Activated CD8-positive, alpha-beta T cell treated with anti-CD3 and anti-CD28 coated beads, Interleukin-2, amount 10 ng/mL, durations not matched to agents 7 days and 5 days (primary cell): ENCODE data around the gene PLA1A. TPM values are rescaled to one million over a fixed set of nuclear protein-coding genes. Genes with fewer than 3 reads are reported as not detected.
A peak's percentile ranks its signal among the peaks of the same experiment; 100 is the strongest.

ENCODE experiments used
- ATAC-seq: fragments of 150-1000 bp; cut with Tn5 transposase; one replicate; pipeline ENCODE4 v1.10.0; 2021; ENCODE audit warnings: moderate library complexity
- CTCF ChIA-PET: fragments of 350-600 bp; sonication (Branson Sonifier 250); formaldehyde crosslinking; loops from one replicate; lab custom pipeline; 2021; ENCODE audit warnings: antibody characterized with exemption; lab: Charles Lee
- POLR2A ChIA-PET: fragments of 350-600 bp; sonication (Branson Sonifier 250); formaldehyde crosslinking; loops from one replicate; lab custom pipeline; 2021; ENCODE audit warnings: antibody characterized with exemption; lab: Charles Lee
- DNase-seq: peaks from one replicate; pipeline ENCODE4 v3.0.0-alpha.2; 2020
- H3K27ac Mint-ChIP-seq: one replicate; pipeline ENCODE4 v1.8.0; 2021; ENCODE audit warnings: mild to moderate bottlenecking, mixed read lengths
- H3K27me3 Mint-ChIP-seq: one replicate; pipeline ENCODE4 v1.8.0; 2021; ENCODE audit warnings: low read depth, mixed read lengths
- H3K36me3 Mint-ChIP-seq: one replicate; pipeline ENCODE4 v1.8.0; 2021; ENCODE audit warnings: low read depth, mixed read lengths
- H3K4me1 Mint-ChIP-seq: one replicate; pipeline ENCODE4 v1.8.0; 2021; ENCODE audit warnings: low read depth, mixed read lengths
- H3K4me3 Mint-ChIP-seq: one replicate; pipeline ENCODE4 v1.8.0; 2021; ENCODE audit warnings: mild to moderate bottlenecking, mixed read lengths
- H3K9me3 Mint-ChIP-seq: one replicate; pipeline ENCODE4 v1.8.0; 2022; ENCODE audit warnings: mixed read lengths; ENCODE audit not compliant: insufficient read depth
- total RNA-seq, 2 experiments: library from RNA; stranded (reverse); gene quantifications; one replicate each; pipeline ENCODE4 v1.2.3, GENCODE V29; 2021

Gene PLA1A
- total RNA-seq, 2 experiments from 2014 or later, result not detected

GRCh38 chr3:119579366-119580066, 18.2 kb upstream of the PLA1A start, which contains the start of gene ADPRH:
ADPRH (plus strand) TSS chr3:119579492; CDS start chr3:119582170, 2,678 bp downstream.
- peaks cover 26% of the 10 kb centered on the region for H3K4me1 Mint-ChIP-seq
- H3K27me3 Mint-ChIP-seq, result peaks cover 4% of the 10 kb centered on the region
- H3K27ac Mint-ChIP-seq, result peak within 1 kb of the TSS; percentile 93
- no peaks in the 10 kb centered on the region for H3K9me3 Mint-ChIP-seq
- ATAC-seq (peak; percentile 89), DNase-seq (peak; percentile 61)
- H3K36me3 Mint-ChIP-seq, result no peaks in the 10 kb centered on the region
- CTCF ChIA-PET, result interaction anchor here (1.0 to 1.8 kb wide), 5 partner anchors 9 to 96 kb away, joined by 3 to 7 read pairs (median 3); partner anchors contain the start of gene CD80
- POLR2A ChIA-PET, result interaction anchor here (1.4 to 1.9 kb wide), 4 partner anchors 10 to 97 kb away, joined by 3 to 6 read pairs (median 4); partner anchors contain the start of gene COX17
- H3K4me3 Mint-ChIP-seq, result peak within 1 kb of the TSS; percentile 91

- ATAC-seq, result peak; percentile 42
- ChIA-PET POLR2A (interaction anchor here (1.4 to 1.9 kb wide), 4 partner anchors 11 to 96 kb away, joined by 3 to 6 read pairs (median 4); partner anchors contain the start of gene COX17), CTCF (interaction anchor here (1.0 to 1.8 kb wide), 6 partner anchors 9 to 95 kb away, joined by 3 to 7 read pairs (median 3); partner anchors contain the start of gene CD80)
- Mint-ChIP-seq H3K27me3 (peaks cover 4% of the 10 kb centered on the region), H3K9me3 (no peaks in the 10 kb centered on the region), H3K4me3 (peak overlapping the region; percentile 91), H3K36me3 (no peaks in the 10 kb centered on the region), H3K4me1 (peaks cover 21% of the 10 kb centered on the region), H3K27ac (peak overlapping the region; percentile 93)
- no peak for DNase-seq
These were observed 17.5 kb upstream of the PLA1A start for GRCh38 chr3:119580067-119580760.

- ChIA-PET CTCF (interaction anchor here (1.1 kb wide), 1 partner anchor 18 kb away, joined by 4 read pairs; no protein-coding TSS in a partner anchor), POLR2A (interaction anchor here (1.3 kb wide), 1 partner anchor 18 kb away, joined by 6 read pairs; no protein-coding TSS in a partner anchor)
- no peaks in the 10 kb centered on the region for H3K9me3 Mint-ChIP-seq
- peaks cover 24% of the 10 kb centered on the region for H3K4me1 Mint-ChIP-seq
- no peak for ATAC-seq
- no peak for DNase-seq
- no peak overlapping the region for H3K27ac Mint-ChIP-seq
- peaks cover 4% of the 10 kb centered on the region for H3K27me3 Mint-ChIP-seq
- no peak overlapping the region for H3K4me3 Mint-ChIP-seq
- H3K36me3 Mint-ChIP-seq, result peaks cover 3% of the 10 kb centered on the region
These were observed 15.5 kb upstream of the PLA1A start for GRCh38 chr3:119582178-119582577.

GRCh38 chr3:119585208-119585607, 12.5 kb upstream of the PLA1A start:
- H3K9me3 Mint-ChIP-seq, result peaks cover 3% of the 10 kb centered on the region
- ChIA-PET POLR2A (no interaction called here), CTCF (no interaction called here)
- no peaks in the 10 kb centered on the region for H3K27me3 Mint-ChIP-seq
- H3K27ac Mint-ChIP-seq, result no peak overlapping the region
- no peak for ATAC-seq
- peaks cover 36% of the 10 kb centered on the region for H3K4me1 Mint-ChIP-seq
- peaks cover 9% of the 10 kb centered on the region for H3K36me3 Mint-ChIP-seq
- no peak for DNase-seq
- no peak overlapping the region for H3K4me3 Mint-ChIP-seq

- no peaks in the 10 kb centered on the region for H3K27me3 Mint-ChIP-seq
- no peak overlapping the region for H3K4me3 Mint-ChIP-seq
- H3K27ac Mint-ChIP-seq, result no peak overlapping the region
- no peak for ATAC-seq
- no peak for DNase-seq
- ChIA-PET POLR2A (no interaction called here), CTCF (no interaction called here)
- H3K36me3 Mint-ChIP-seq, result peaks cover 15% of the 10 kb centered on the region
- H3K4me1 Mint-ChIP-seq, result peaks cover 33% of the 10 kb centered on the region
- peaks cover 3% of the 10 kb centered on the region for H3K9me3 Mint-ChIP-seq
These were observed 11.7 kb upstream of the PLA1A start for GRCh38 chr3:119585856-119586570.

GRCh38 chr3:119586733-119587172, 10.9 kb upstream of the PLA1A start:
- H3K9me3 Mint-ChIP-seq, result peaks cover 3% of the 10 kb centered on the region
- H3K4me3 Mint-ChIP-seq, result no peak overlapping the region
- peaks cover 30% of the 10 kb centered on the region for H3K4me1 Mint-ChIP-seq
- H3K27me3 Mint-ChIP-seq, result no peaks in the 10 kb centered on the region
- DNase-seq, result no peak
- no peak for ATAC-seq
- ChIA-PET CTCF (interaction anchor here (1.5 kb wide), 1 partner anchor 9 kb away, joined by 4 read pairs; no protein-coding TSS in a partner anchor), POLR2A (no interaction called here)
- H3K27ac Mint-ChIP-seq, result no peak overlapping the region
- peaks cover 15% of the 10 kb centered on the region for H3K36me3 Mint-ChIP-seq

- no peak for ATAC-seq
- CTCF ChIA-PET, result interaction anchor here (1.4 to 2.0 kb wide), 3 partner anchors 8 to 13 kb away, joined by 3 to 8 read pairs (median 3); no protein-coding TSS in a partner anchor
- H3K36me3 Mint-ChIP-seq, result peaks cover 15% of the 10 kb centered on the region
- no peaks in the 10 kb centered on the region for H3K27me3 Mint-ChIP-seq
- POLR2A ChIA-PET, result interaction anchor here (0.8 kb wide), 1 partner anchor 642 kb away, joined by 3 read pairs; no protein-coding TSS in a partner anchor
- DNase-seq, result no peak
- H3K27ac Mint-ChIP-seq, result no peak overlapping the region
- H3K4me3 Mint-ChIP-seq, result no peak overlapping the region
- peaks cover 24% of the 10 kb centered on the region for H3K4me1 Mint-ChIP-seq
- H3K9me3 Mint-ChIP-seq, result peaks cover 3% of the 10 kb centered on the region
These were observed 9.6 kb upstream of the PLA1A start for GRCh38 chr3:119588112-119588511.

- ATAC-seq, result no peak
- H3K4me1 Mint-ChIP-seq, result peaks cover 24% of the 10 kb centered on the region
- no peaks in the 10 kb centered on the region for H3K27me3 Mint-ChIP-seq
- H3K9me3 Mint-ChIP-seq, result peaks cover 3% of the 10 kb centered on the region
- H3K27ac Mint-ChIP-seq, result no peak overlapping the region
- ChIA-PET POLR2A (interaction anchor here (1.8 kb wide), 1 partner anchor 88 kb away, joined by 5 read pairs; the partner anchor contains the start of gene COX17), CTCF (interaction anchor here (0.6 to 2.0 kb wide), 3 partner anchors 9 to 221 kb away, joined by 3 to 8 read pairs (median 3); no protein-coding TSS in a partner anchor)
- H3K4me3 Mint-ChIP-seq, result no peak overlapping the region
- peaks cover 15% of the 10 kb centered on the region for H3K36me3 Mint-ChIP-seq
- DNase-seq, result no peak
These were observed 8.4 kb upstream of the PLA1A start for GRCh38 chr3:119589102-119589773.

GRCh38 chr3:119590706-119591105, 7.0 kb upstream of the PLA1A start:
- Mint-ChIP-seq H3K4me1 (peaks cover 25% of the 10 kb centered on the region), H3K27me3 (no peaks in the 10 kb centered on the region), H3K4me3 (no peak overlapping the region), H3K36me3 (peaks cover 15% of the 10 kb centered on the region), H3K27ac (no peak overlapping the region), H3K9me3 (peaks cover 3% of the 10 kb centered on the region)
- POLR2A ChIA-PET, result no interaction called here
- DNase-seq, result no peak
- CTCF ChIA-PET, result interaction anchor here (0.9 kb wide), 1 partner anchor 9 kb away, joined by 3 read pairs; no protein-coding TSS in a partner anchor
- ATAC-seq, result no peak

- Mint-ChIP-seq H3K4me1 (peaks cover 29% of the 10 kb centered on the region), H3K9me3 (peaks cover 3% of the 10 kb centered on the region), H3K27ac (no peak overlapping the region), H3K4me3 (no peak overlapping the region), H3K27me3 (no peaks in the 10 kb centered on the region), H3K36me3 (peaks cover 11% of the 10 kb centered on the region)
- DNase-seq, result no peak
- ATAC-seq, result no peak
- POLR2A ChIA-PET, result no interaction called here
- CTCF ChIA-PET, result interaction anchor here (0.7 to 0.9 kb wide), 2 partner anchors 10 to 33 kb away, joined by 3 to 4 read pairs; no protein-coding TSS in a partner anchor
These were observed 4.8 kb upstream of the PLA1A start for GRCh38 chr3:119592861-119593260.
